ENCODE measurements around the gene MSMO1. TPM values are rescaled to one million over a fixed set of nuclear protein-coding genes. Genes with fewer than 3 reads are reported as not detected.

The MSMO1 gene
- total RNA-seq, 1 experiment from 2014 or later: 80.4 TPM

- peaks cover 23% of the 10 kb centered on the region for H3K36me3 Mint-ChIP-seq (ENCODE audit: insufficient read depth, unreplicated experiment)
- no peak overlapping the region for H3K4me3 Mint-ChIP-seq (ENCODE audit: unreplicated experiment)
- TF ChIP-seq CTCF (IDR thresholded peaks at IDR 0.05; ENCODE audit: unreplicated experiment): no peak
- intact Hi-C loops (cut with micrococcal nuclease): loop anchor here (5.0 kb wide), 2 partner anchors 106 to 216 kb away; partner anchors contain the start of gene TMEM192
- no peaks in the 10 kb centered on the region for H3K27me3 Mint-ChIP-seq (ENCODE audit: insufficient read depth, unreplicated experiment)
- H3K27ac Mint-ChIP-seq (ENCODE audit: low read depth, unreplicated experiment): no peak overlapping the region
- CTCF ChIA-PET: interaction anchor here (0.6 to 4.3 kb wide), 3 partner anchors 134 to 991 kb away, joined by 3 to 22 read pairs (median 4); no protein-coding TSS in a partner anchor
- H3K4me1 Mint-ChIP-seq (ENCODE audit: insufficient read depth, unreplicated experiment): peaks cover 41% of the 10 kb centered on the region
- DNase-seq (ENCODE audit: unreplicated experiment): peak; percentile 32
- H3K9me3 Mint-ChIP-seq (ENCODE audit: unreplicated experiment): no peaks in the 10 kb centered on the region
- BruUV-seq (replicated peaks): no TSS peak
- POLR2A ChIA-PET: interaction anchor here (0.6 to 7.7 kb wide), 19 partner anchors 12 to 216 kb away, joined by 3 to 146 read pairs (median 4); partner anchors contain the start of genes KLHL2 and TMEM192
These were observed 1.2 kb downstream of the MSMO1 start for GRCh38 chr4:165328708-165329107.

- peaks cover 36% of the 10 kb centered on the region for H3K36me3 Mint-ChIP-seq (ENCODE audit: insufficient read depth, unreplicated experiment)
These were observed 2.6 kb downstream of the MSMO1 start for GRCh38 chr4:165330071-165330470.

GRCh38 chr4:165330666-165331065, 3.2 kb downstream of the MSMO1 start:
- H3K4me1 Mint-ChIP-seq (ENCODE audit: insufficient read depth, unreplicated experiment): peaks cover 51% of the 10 kb centered on the region
- DNase-seq (ENCODE audit: unreplicated experiment): no peak
- no peak overlapping the region for H3K4me3 Mint-ChIP-seq (ENCODE audit: unreplicated experiment)
- ChIA-PET CTCF (interaction anchor here (0.6 to 4.3 kb wide), 8 partner anchors 11 to 200 kb away, joined by 3 to 22 read pairs (median 3); no protein-coding TSS in a partner anchor), POLR2A (interaction anchor here (0.6 to 7.7 kb wide), 9 partner anchors 9 to 218 kb away, joined by 4 to 146 read pairs (median 7); partner anchors contain the start of genes KLHL2 and TMEM192)
- no peak for TF ChIP-seq CTCF (IDR thresholded peaks at IDR 0.05; ENCODE audit: unreplicated experiment)
- no peaks in the 10 kb centered on the region for H3K27me3 Mint-ChIP-seq (ENCODE audit: insufficient read depth, unreplicated experiment)
- H3K9me3 Mint-ChIP-seq (ENCODE audit: unreplicated experiment): no peaks in the 10 kb centered on the region
- H3K36me3 Mint-ChIP-seq (ENCODE audit: insufficient read depth, unreplicated experiment): peaks cover 41% of the 10 kb centered on the region
- intact Hi-C loops (cut with micrococcal nuclease): no loop called here
- BruUV-seq (replicated peaks): no TSS peak
- peak overlapping the region; percentile 18 for H3K27ac Mint-ChIP-seq (ENCODE audit: low read depth, unreplicated experiment)

More at GRCh38 chr4:165330071-165330470, 2.6 kb downstream of the MSMO1 start:
- CTCF ChIA-PET: interaction anchor here (0.6 to 4.3 kb wide), 6 partner anchors 12 to 199 kb away, joined by 3 to 22 read pairs (median 3); no protein-coding TSS in a partner anchor
- no peak for DNase-seq (ENCODE audit: unreplicated experiment)
- no TSS peak for BruUV-seq (replicated peaks)
- Mint-ChIP-seq H3K4me3 (ENCODE audit: unreplicated experiment) (no peak overlapping the region), H3K27me3 (ENCODE audit: insufficient read depth, unreplicated experiment) (no peaks in the 10 kb centered on the region), H3K9me3 (ENCODE audit: unreplicated experiment) (no peaks in the 10 kb centered on the region), H3K27ac (ENCODE audit: low read depth, unreplicated experiment) (no peak overlapping the region), H3K4me1 (ENCODE audit: insufficient read depth, unreplicated experiment) (peaks cover 51% of the 10 kb centered on the region)
- TF ChIP-seq CTCF (IDR thresholded peaks at IDR 0.05; ENCODE audit: unreplicated experiment): no peak
- intact Hi-C loops (cut with micrococcal nuclease): no loop called here
- POLR2A ChIA-PET: interaction anchor here (0.6 to 7.7 kb wide), 9 partner anchors 9 to 217 kb away, joined by 4 to 146 read pairs (median 7); partner anchors contain the start of genes KLHL2 and TMEM192

- no TSS peak for BruUV-seq (replicated peaks)
- Mint-ChIP-seq H3K27ac (ENCODE audit: low read depth, unreplicated experiment) (peak overlapping the region; percentile 18), H3K4me1 (ENCODE audit: insufficient read depth, unreplicated experiment) (peaks cover 45% of the 10 kb centered on the region), H3K4me3 (ENCODE audit: unreplicated experiment) (no peak overlapping the region), H3K27me3 (ENCODE audit: insufficient read depth, unreplicated experiment) (no peaks in the 10 kb centered on the region), H3K9me3 (ENCODE audit: unreplicated experiment) (no peaks in the 10 kb centered on the region), H3K36me3 (ENCODE audit: insufficient read depth, unreplicated experiment) (peaks cover 40% of the 10 kb centered on the region)
- intact Hi-C loops (cut with micrococcal nuclease): no loop called here
- TF ChIP-seq CTCF (IDR thresholded peaks at IDR 0.05; ENCODE audit: unreplicated experiment): no peak
- ChIA-PET CTCF (interaction anchor here (0.7 to 1.0 kb wide), 4 partner anchors 129 to 138 kb away, joined by 3 to 4 read pairs (median 3); no protein-coding TSS in a partner anchor), POLR2A (interaction anchor here (0.6 to 7.7 kb wide), 9 partner anchors 13 to 540 kb away, joined by 3 to 146 read pairs (median 6); partner anchors contain the start of genes KLHL2 and TMEM192)
- DNase-seq (ENCODE audit: unreplicated experiment): no peak
These were observed 3.9 kb downstream of the MSMO1 start for GRCh38 chr4:165331359-165331758.

All from MCF 10A (cell line).